HT-29 (cell line): ENCODE data around the gene BCL2L15. TPM values are rescaled to one million over a fixed set of nuclear protein-coding genes. Genes with fewer than 3 reads are reported as not detected.

ENCODE experiments used
- total RNA-seq: library from RNA; depleted of rRNA; stranded (reverse); fragments of >200 nt; shearing (Covaris generic); gene quantifications from 2 replicates; pipeline ENCODE4 v1.2.3, GENCODE V29; 2014; rRNA removed

Gene BCL2L15
- total RNA-seq, 1 experiment from 2014 or later, result 23.4 TPM

Other genes with a start within 250 kb of the BCL2L15 start
- gene PHTF1, start 128.1 kb downstream of the BCL2L15 start, total RNA-seq, result 11.7 and 16.7 TPM in 2 replicates
- gene RSBN1, start 75.1 kb downstream of the BCL2L15 start, total RNA-seq, result 4.0 and 4.2 TPM in 2 replicates
- gene PTPN22, start 15.9 kb downstream of the BCL2L15 start, total RNA-seq, result 0.05 TPM in 1 of 2 replicates, not detected in the other
- 6.7 and 12.5 TPM in 2 replicates for gene AP4B1, start 17.2 kb upstream of the BCL2L15 start, total RNA-seq
- 6.2 and 7.3 TPM in 2 replicates for gene DCLRE1B, start 17.7 kb upstream of the BCL2L15 start, total RNA-seq
- 18.9 and 19.4 TPM in 2 replicates for gene HIPK1, start 41.7 kb upstream of the BCL2L15 start, total RNA-seq
- 0.03 TPM in 1 of 2 replicates, not detected in the other for gene OLFML3, start 91.9 kb upstream of the BCL2L15 start, total RNA-seq